D721Med (cell line): ENCODE measurements around the gene SLC35D1.

Experiments
- DNase-seq: peaks from one replicate; pipeline ENCODE4 v3.0.0; 2011; ENCODE audit warnings: low spot score; ENCODE audit not compliant: insufficient read length
- FAIRE-seq: peaks from 2 replicates; lab custom pipeline; 2011; peaks lifted over from hg19 to GRCh38; lab: Jason Lieb, UNC
- CTCF ChIP-seq: IDR thresholded peaks from 2 replicates; pipeline ENCODE4 v1.5.1; 2012; ENCODE audit warnings: mild to moderate bottlenecking, control low read depth; ENCODE audit not compliant: insufficient read depth; ENCODE audit errors: missing control alignments

Gene SLC35D1

GRCh38 chr1:67051196-67051595 is 2.8 kb downstream of the SLC35D1 start:
- TF ChIP-seq CTCF = no peak
- FAIRE-seq (no peak), DNase-seq (no peak)

- FAIRE-seq = no peak
- TF ChIP-seq CTCF = no peak
- no peak for DNase-seq
Observed at GRCh38 chr1:67044631-67045270, 9.2 kb downstream of the SLC35D1 start.

- FAIRE-seq = no peak
- no peak for TF ChIP-seq CTCF
- no peak for DNase-seq
Observed at GRCh38 chr1:67043366-67043765, 10.6 kb downstream of the SLC35D1 start.

GRCh38 chr1:67041841-67042503 is 12.0 kb downstream of the SLC35D1 start:
- FAIRE-seq (peak; percentile 29), DNase-seq (no peak)
- TF ChIP-seq CTCF = no peak

GRCh38 chr1:67040405-67040804 is 13.5 kb downstream of the SLC35D1 start:
- no peak for FAIRE-seq
- no peak for TF ChIP-seq CTCF
- DNase-seq = no peak

- FAIRE-seq (no peak), DNase-seq (no peak)
- no peak for TF ChIP-seq CTCF
Observed at GRCh38 chr1:67031859-67032247, 22.1 kb downstream of the SLC35D1 start.
